Stomach smooth muscle (tissue), 2 donors: ENCODE data around the gene CT45A10.
"Not testable (repeated sequence)": the region's sequence is repeated elsewhere in the genome, so short reads cannot be mapped to it uniquely, and the experiment has no call there.

ENCODE experiments used
- H3K27ac ChIP-seq: one replicate; pipeline ENCODE4 v1.7.0; 2013; ENCODE audit warnings: mild to moderate bottlenecking, low read length, inconsistent platforms
- H3K27me3 ChIP-seq, 2 donors: one replicate each; pipeline ENCODE4 v1.7.0; 2013; ENCODE audit warnings: low read length in 2 of 2; ENCODE audit not compliant: insufficient read depth in 2 of 2, control insufficient read depth in 1 of 2
- H3K36me3 ChIP-seq, 2 donors: one replicate each; pipeline ENCODE4 v1.7.0; 2013; ENCODE audit warnings: low read length in 2 of 2; ENCODE audit not compliant: control insufficient read depth in 2 of 2, insufficient read depth in 2 of 2
- H3K4me1 ChIP-seq: one replicate; pipeline ENCODE4 v1.7.0; 2013; ENCODE audit warnings: low read length; ENCODE audit not compliant: control insufficient read depth, insufficient read depth
- H3K4me3 ChIP-seq, 2 donors: one replicate each; pipeline ENCODE4 v1.7.0; 2013; ENCODE audit warnings: low read length in 2 of 2
- H3K9ac ChIP-seq, 2 donors: one replicate each; pipeline ENCODE4 v1.7.0; 2013; ENCODE audit warnings: low read length in 2 of 2, mild to moderate bottlenecking in 1 of 2
- H3K9me3 ChIP-seq, 2 donors: one replicate each; pipeline ENCODE4 v1.7.0; 2013; ENCODE audit warnings: low read length in 2 of 2; ENCODE audit not compliant: control insufficient read depth in 2 of 2
- donor health status: healthy.
- donor health status: Pancreatic carcinoma.

CT45A10 gene

GRCh38 chrX:135882741-135883140 is 10.5 kb downstream of the CT45A10 start:
- H3K9me3 ChIP-seq, H3K36me3 ChIP-seq, H3K9ac ChIP-seq, H3K27ac ChIP-seq, H3K4me1 ChIP-seq, H3K4me3 ChIP-seq, H3K27me3 ChIP-seq: not testable (repeated sequence)

- H3K4me3 ChIP-seq, H3K27ac ChIP-seq, H3K36me3 ChIP-seq, H3K4me1 ChIP-seq, H3K9me3 ChIP-seq, H3K27me3 ChIP-seq, H3K9ac ChIP-seq: not testable (repeated sequence)
Measured at GRCh38 chrX:135871712-135872111, 21.5 kb downstream of the CT45A10 start, which contains the start of gene CT45A9. CT45A9 (minus strand) TSS chrX:135871812; CDS start chrX:135868061, 3,751 bp downstream.

- not testable (repeated sequence) for H3K4me1 ChIP-seq, H3K27me3 ChIP-seq, H3K9me3 ChIP-seq, H3K36me3 ChIP-seq, H3K27ac ChIP-seq, H3K9ac ChIP-seq, H3K4me3 ChIP-seq
Measured at GRCh38 chrX:135854438-135854837, 38.8 kb downstream of the CT45A10 start, which contains the start of gene CT45A8. CT45A8 (minus strand) TSS chrX:135854538; CDS start chrX:135850783, 3,755 bp downstream.

DNA sequence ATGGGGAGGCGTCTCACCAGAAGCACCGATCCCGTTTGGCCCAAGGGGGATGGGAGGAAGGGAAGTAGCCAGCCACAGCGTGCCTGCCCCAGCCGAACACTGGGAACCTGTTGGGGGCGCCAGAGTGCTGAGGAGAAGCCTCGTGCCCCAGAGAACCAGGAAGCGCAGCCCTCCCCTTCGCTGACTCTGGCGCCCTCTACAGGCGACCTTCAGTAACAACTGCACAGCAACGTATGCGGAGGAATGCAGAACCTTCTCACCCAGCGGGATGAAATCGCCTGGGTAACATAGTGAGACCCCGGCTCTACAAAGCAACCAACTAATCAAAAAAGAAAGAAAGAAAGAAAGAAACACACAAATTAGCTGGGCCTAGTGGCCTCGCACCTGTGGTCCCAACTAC is 56.1 kb downstream of the CT45A10 start, which contains the start of gene CT45A7:
Gene CT45A7, minus strand, starts transcription at position 101 of the 400 bp plus-strand sequence. CDS start 3,747 bp downstream, outside the sequence.
- H3K4me1 ChIP-seq, H3K9me3 ChIP-seq, H3K27me3 ChIP-seq, H3K27ac ChIP-seq, H3K4me3 ChIP-seq, H3K36me3 ChIP-seq, H3K9ac ChIP-seq: not testable (repeated sequence)
